CD4-positive, alpha-beta memory T cell (primary cell): Measurements from ENCODE around the gene SGTA. TPM values are rescaled to one million over a fixed set of nuclear protein-coding genes. Genes with fewer than 3 reads are reported as not detected.

Experiments
- CTCF ChIA-PET: fragments of 350-600 bp; sonication (Branson Sonifier 250); formaldehyde crosslinking; loops from one replicate; lab custom pipeline; 2021; ENCODE audit warnings: inconsistent platforms; ENCODE audit not compliant: partially characterized antibody; lab: Charles Lee
- POLR2A ChIA-PET: fragments of 350-600 bp; sonication (Branson Sonifier 250); formaldehyde crosslinking; loops from one replicate; lab custom pipeline; 2021; ENCODE audit not compliant: partially characterized antibody; lab: Charles Lee
- DNase-seq, 5 donors: peaks; one replicate each; pipeline versions ENCODE4 v3.0.0 to v3.0.0-alpha.2; 2020 to 2022; ENCODE audit warnings: mixed read lengths in 1 of 5
- H3K27ac ChIP-seq: one replicate; pipeline ENCODE4 v1.7.0; 2013; ENCODE audit warnings: low read depth, low read length
- H3K27me3 ChIP-seq: 2 replicates; pipeline ENCODE4 v1.7.0; 2013; ENCODE audit warnings: mild to moderate bottlenecking, low read length, moderate library complexity; ENCODE audit not compliant: insufficient read depth
- H3K36me3 ChIP-seq: 2 replicates; pipeline ENCODE4 v1.7.0; 2013; ENCODE audit warnings: mild to moderate bottlenecking, low read length, moderate library complexity; ENCODE audit not compliant: insufficient read depth
- H3K4me1 ChIP-seq: 2 replicates; pipeline ENCODE4 v1.7.0; 2013; ENCODE audit warnings: mild to moderate bottlenecking, low read length, moderate library complexity; ENCODE audit not compliant: insufficient read depth
- H3K4me3 ChIP-seq, 2 donors: one replicate each; pipeline ENCODE4 v1.7.0; 2013; ENCODE audit warnings: low read length in 2 of 2, mild to moderate bottlenecking in 1 of 2
- H3K9me3 ChIP-seq, 2 donors: one replicate each; pipeline ENCODE4 v1.7.0; 2013; ENCODE audit warnings: low read length in 2 of 2, control low read depth in 1 of 2; ENCODE audit not compliant: control insufficient read depth in 1 of 2
- H3K27ac Mint-ChIP-seq, 7 donors: one replicate each; pipeline ENCODE4 v1.8.0; 2020 to 2021; ENCODE audit warnings: mixed read lengths in 7 of 7, mild to moderate bottlenecking in 6 of 7, inconsistent platforms in 3 of 7, moderate library complexity in 3 of 7
- H3K27me3 Mint-ChIP-seq, 2 donors: one replicate each; pipeline ENCODE4 v1.8.0; 2020 to 2021; ENCODE audit warnings: mixed read lengths in 2 of 2
- H3K36me3 Mint-ChIP-seq, 2 donors: one replicate each; pipeline ENCODE4 v1.8.0; 2020 to 2021; ENCODE audit warnings: mixed read lengths in 2 of 2, inconsistent platforms in 1 of 2, mild to moderate bottlenecking in 1 of 2
- H3K4me1 Mint-ChIP-seq, 4 donors: one replicate each; pipeline ENCODE4 v1.8.0; 2020 to 2021; ENCODE audit warnings: mixed read lengths in 4 of 4, mild to moderate bottlenecking in 1 of 4
- H3K4me3 Mint-ChIP-seq, 8 donors: one replicate each; pipeline ENCODE4 v1.8.0; 2020 to 2021; ENCODE audit warnings: mixed read lengths in 8 of 8, mild to moderate bottlenecking in 7 of 8, moderate library complexity in 6 of 8, inconsistent platforms in 3 of 8
- H3K9me3 Mint-ChIP-seq, 8 donors: one replicate each; pipeline ENCODE4 v1.8.0; 2020 to 2021; ENCODE audit warnings: mixed read lengths in 8 of 8, mild to moderate bottlenecking in 5 of 8, inconsistent platforms in 3 of 8, moderate library complexity in 1 of 8
- intact Hi-C: fragments of 100-400 bp; cut with micrococcal nuclease; formaldehyde crosslinking; loops from one replicate; pipeline ENCODE4 v1.15.1; 2023
- polyA plus RNA-seq, 2 donors: library from polyadenylated mRNA; unstranded; fragments of 300-500 nt; fragmentation: Illumina TruSeq; gene quantifications; one replicate each; pipeline ENCODE4 v1.2.3, GENCODE V29; 2021
- total RNA-seq, 2 experiments: library from RNA; stranded (reverse); gene quantifications; one replicate each; pipeline ENCODE4 v1.2.3, GENCODE V29; 2021

The SGTA gene
- total and polyA plus RNA-seq, 4 experiments from 2014 or later, result 27.7 to 37.8 (median 36.0) TPM

DNA sequence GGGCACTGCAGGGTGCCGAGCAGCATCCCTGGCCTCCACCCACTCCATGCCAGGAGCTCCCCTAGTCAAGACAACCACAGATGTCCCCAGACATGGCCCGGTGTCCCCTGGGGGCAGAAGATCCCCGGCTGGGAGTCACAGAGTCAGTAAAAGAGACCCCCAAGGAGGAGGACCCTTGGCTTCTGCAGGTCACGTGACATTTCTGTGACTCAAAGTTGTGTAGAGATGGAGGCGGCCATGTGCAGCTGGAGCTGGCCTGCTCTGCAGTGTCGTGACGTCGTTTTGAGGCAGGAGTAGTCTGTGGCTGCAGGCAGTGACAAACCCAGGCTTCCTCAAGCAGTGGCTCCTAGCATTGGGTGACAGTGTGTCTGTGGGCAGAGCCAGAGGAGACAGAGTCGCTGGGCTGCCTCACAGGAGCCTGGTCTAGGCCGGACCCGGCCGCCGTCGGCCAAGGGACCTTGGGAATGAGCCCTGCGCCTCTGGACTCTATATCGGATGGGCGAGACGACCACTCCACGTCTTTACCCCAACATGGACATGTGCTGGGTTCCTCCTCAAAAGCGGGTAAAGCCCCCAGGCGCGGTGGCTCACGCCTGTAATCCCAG lies 54.2 kb downstream of the SGTA start:
- CTCF ChIA-PET, result no interaction called here
- H3K27ac Mint-ChIP-seq, result peak overlapping the region in 1 of 7 donors; percentile 46

DNA sequence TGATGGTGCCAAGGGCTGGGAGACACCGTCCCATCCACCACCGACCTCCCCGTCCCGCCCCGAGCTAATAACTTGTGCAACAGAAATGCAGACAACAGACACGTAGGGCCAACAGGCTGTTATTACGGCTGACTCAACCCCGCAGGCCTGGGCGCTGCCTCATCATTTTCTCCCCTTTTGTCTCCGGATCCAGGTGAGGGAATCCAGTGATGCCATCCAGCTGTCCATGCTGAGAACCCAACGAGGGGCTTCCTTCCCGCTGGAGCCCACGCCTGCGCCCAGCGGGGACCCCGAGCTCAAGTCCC lies 55.5 kb downstream of the SGTA start:
- no peaks in the 10 kb centered on the region for H3K27me3 ChIP-seq
- no peaks in the 10 kb centered on the region for H3K36me3 ChIP-seq
- POLR2A ChIA-PET, result no interaction called here
- no peak overlapping the region for H3K4me3 ChIP-seq
- Mint-ChIP-seq H3K4me1 (peaks cover 0 to 1% (median under 1%) of the 10 kb centered on the region in 4 donors), H3K36me3 (no peaks in the 10 kb centered on the region), H3K4me3 (no peak overlapping the region), H3K27me3 (peaks cover 6 to 8% of the 10 kb centered on the region in 2 donors), H3K9me3 (no peaks in the 10 kb centered on the region), H3K27ac (no peak overlapping the region)
- H3K9me3 ChIP-seq, result no peaks in the 10 kb centered on the region
- no peak overlapping the region for H3K27ac ChIP-seq
- intact Hi-C loops, result no loop called here
- no peaks in the 10 kb centered on the region for H3K4me1 ChIP-seq
- CTCF ChIA-PET, result interaction anchor here (1.1 kb wide), 1 partner anchor 22 kb away, joined by 4 read pairs; no protein-coding TSS in a partner anchor
- DNase-seq, result no peak

More for the DNA sequence above, 54.2 kb downstream of the SGTA start:
- H3K27me3 ChIP-seq, result no peaks in the 10 kb centered on the region
- no peak overlapping the region for H3K4me3 Mint-ChIP-seq
- DNase-seq, result no peak
- no peaks in the 10 kb centered on the region for H3K9me3 Mint-ChIP-seq
- intact Hi-C loops, result no loop called here
- peaks cover 0 to 1% (median under 1%) of the 10 kb centered on the region in 4 donors for H3K4me1 Mint-ChIP-seq
- H3K4me1 ChIP-seq, result no peaks in the 10 kb centered on the region
- H3K27me3 Mint-ChIP-seq, result peaks cover 6 to 8% of the 10 kb centered on the region in 2 donors
- H3K27ac ChIP-seq, result no peak overlapping the region
- no peaks in the 10 kb centered on the region for H3K36me3 ChIP-seq
- POLR2A ChIA-PET, result no interaction called here
- H3K36me3 Mint-ChIP-seq, result peaks cover under 1 to 5% of the 10 kb centered on the region in 2 donors
- no peaks in the 10 kb centered on the region for H3K9me3 ChIP-seq
- H3K4me3 ChIP-seq, result no peak overlapping the region

DNA sequence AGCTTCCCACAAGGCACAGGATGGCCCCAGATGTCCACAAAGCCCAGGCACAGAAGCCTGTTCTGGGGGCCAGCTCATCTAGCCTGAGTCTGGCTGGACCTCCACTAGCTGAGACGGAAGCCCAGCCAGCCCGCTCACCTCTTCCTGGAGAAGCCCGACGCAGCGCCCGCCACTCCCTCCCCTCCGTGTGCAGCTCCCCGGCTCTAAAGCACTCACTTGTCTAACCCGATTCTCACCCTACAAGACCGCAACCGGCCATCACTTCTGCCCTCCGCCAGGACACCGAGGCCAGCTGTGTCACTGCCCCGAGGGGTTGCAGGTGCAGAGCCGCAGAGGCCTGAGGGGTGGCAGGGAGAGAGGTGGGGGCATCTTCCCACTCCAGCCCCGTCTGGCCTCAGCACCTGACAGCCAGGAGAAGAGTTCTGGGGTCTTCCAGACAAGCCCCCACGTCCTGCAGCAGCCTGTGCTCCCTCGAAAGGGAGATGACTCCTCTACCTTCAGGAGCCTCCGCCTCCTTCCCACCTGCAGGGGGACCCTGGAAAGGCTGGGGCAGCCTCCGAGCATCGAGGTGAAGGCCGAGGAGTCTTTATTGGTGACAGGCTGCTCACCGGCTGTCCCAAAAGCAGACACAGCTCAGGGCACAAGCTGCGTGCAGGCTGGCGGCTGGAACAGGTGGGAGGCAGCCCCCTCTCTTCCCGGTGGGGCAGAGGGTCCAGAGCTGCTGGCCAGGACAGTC lies 56.0 kb downstream of the SGTA start:
- no peaks in the 10 kb centered on the region for H3K9me3 ChIP-seq
- Mint-ChIP-seq H3K36me3 (no peaks in the 10 kb centered on the region), H3K4me1 (peaks cover 0 to 1% (median under 1%) of the 10 kb centered on the region in 4 donors), H3K9me3 (no peaks in the 10 kb centered on the region), H3K27ac (no peak overlapping the region), H3K4me3 (peak overlapping the region in 1 of 8 donors; percentile 45), H3K27me3 (peaks cover 8 to 9% of the 10 kb centered on the region in 2 donors)
- no peaks in the 10 kb centered on the region for H3K36me3 ChIP-seq
- intact Hi-C loops, result no loop called here
- ChIA-PET CTCF (interaction anchor here (1.1 kb wide), 1 partner anchor 23 kb away, joined by 4 read pairs; no protein-coding TSS in a partner anchor), POLR2A (no interaction called here)
- DNase-seq, result no peak
- no peak overlapping the region for H3K4me3 ChIP-seq
- H3K4me1 ChIP-seq, result no peaks in the 10 kb centered on the region
- H3K27me3 ChIP-seq, result peaks cover 1% of the 10 kb centered on the region
- no peak overlapping the region for H3K27ac ChIP-seq

DNA sequence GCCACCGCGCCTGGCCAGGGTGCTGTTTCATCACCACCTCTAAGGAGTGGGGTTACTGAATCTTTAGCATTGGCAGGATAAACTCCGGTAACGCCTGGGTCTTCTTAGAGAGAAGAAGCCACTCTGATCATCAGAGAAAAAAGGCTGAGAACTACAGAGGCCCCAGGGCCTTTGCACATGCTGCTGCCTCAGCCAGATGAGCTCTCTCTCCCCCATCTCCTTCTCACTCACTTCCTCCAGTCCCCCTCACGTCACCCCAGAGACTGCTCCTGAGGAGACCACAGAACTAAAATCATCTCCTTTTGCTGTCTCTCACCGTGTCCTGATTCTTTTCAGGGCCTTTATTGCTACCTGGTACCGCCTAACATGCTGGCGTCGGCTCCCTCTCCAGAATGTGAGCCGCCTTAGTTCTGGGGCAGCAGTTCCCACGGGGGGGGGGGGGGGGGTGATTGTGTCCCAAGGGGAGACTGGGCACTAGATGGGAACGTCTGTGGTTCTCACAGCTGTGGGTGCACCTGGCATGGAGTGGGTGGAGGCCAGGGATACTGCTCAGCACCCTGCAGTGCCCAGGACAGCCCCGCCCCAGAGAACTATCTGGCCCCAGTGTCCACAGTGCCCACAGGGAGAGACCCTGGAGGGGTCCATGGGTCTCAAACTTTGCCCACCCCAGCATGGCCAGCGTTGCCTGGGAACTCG lies 56.8 kb downstream of the SGTA start:
- no peaks in the 10 kb centered on the region for H3K9me3 ChIP-seq
- Mint-ChIP-seq H3K4me1 (peaks cover 0 to 4% (median 1%) of the 10 kb centered on the region in 4 donors), H3K9me3 (no peaks in the 10 kb centered on the region), H3K4me3 (no peak overlapping the region), H3K36me3 (no peaks in the 10 kb centered on the region), H3K27ac (no peak overlapping the region), H3K27me3 (peaks cover 10 to 15% of the 10 kb centered on the region in 2 donors)
- no peak overlapping the region for H3K4me3 ChIP-seq
- intact Hi-C loops, result no loop called here
- H3K27me3 ChIP-seq, result peaks cover 5% of the 10 kb centered on the region
- CTCF ChIA-PET, result interaction anchor here (1.1 kb wide), 1 partner anchor 23 kb away, joined by 4 read pairs; no protein-coding TSS in a partner anchor
- DNase-seq, result no peak
- H3K4me1 ChIP-seq, result no peaks in the 10 kb centered on the region
- no peak overlapping the region for H3K27ac ChIP-seq
- H3K36me3 ChIP-seq, result no peaks in the 10 kb centered on the region
- POLR2A ChIA-PET, result no interaction called here

DNA sequence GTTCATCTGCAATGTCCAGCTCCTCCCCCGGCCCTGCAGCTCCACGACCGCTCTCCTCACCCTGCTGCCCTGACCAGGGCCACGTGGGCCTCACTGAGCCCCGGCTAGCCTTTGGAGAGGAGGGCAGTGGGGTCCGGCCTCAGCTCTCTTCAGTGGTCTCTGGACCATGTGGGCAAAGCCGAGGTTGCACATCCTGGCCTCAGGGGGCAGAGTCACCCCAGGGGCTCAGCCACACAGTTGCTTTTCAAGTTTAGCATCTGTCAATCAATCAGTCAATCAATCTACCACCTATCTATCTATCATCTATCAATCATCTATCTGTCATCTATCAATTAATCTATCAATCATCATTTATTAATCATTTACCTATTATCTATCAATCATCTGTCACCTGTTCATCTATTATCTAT lies 58.9 kb downstream of the SGTA start:
- Mint-ChIP-seq H3K4me3 (peak overlapping the region in 1 of 8 donors; percentile 15), H3K27ac (no peak overlapping the region), H3K27me3 (peaks cover 16 to 18% of the 10 kb centered on the region in 2 donors), H3K36me3 (no peaks in the 10 kb centered on the region), H3K9me3 (no peaks in the 10 kb centered on the region), H3K4me1 (peaks cover 1 to 10% (median 4%) of the 10 kb centered on the region in 4 donors)
- ChIA-PET POLR2A (no interaction called here), CTCF (no interaction called here)
- no peak overlapping the region for H3K27ac ChIP-seq
- H3K9me3 ChIP-seq, result no peaks in the 10 kb centered on the region
- intact Hi-C loops, result no loop called here
- peaks cover 5% of the 10 kb centered on the region for H3K27me3 ChIP-seq
- H3K4me3 ChIP-seq, result no peak overlapping the region
- H3K36me3 ChIP-seq, result no peaks in the 10 kb centered on the region
- DNase-seq, result no peak
- H3K4me1 ChIP-seq, result no peaks in the 10 kb centered on the region

DNA sequence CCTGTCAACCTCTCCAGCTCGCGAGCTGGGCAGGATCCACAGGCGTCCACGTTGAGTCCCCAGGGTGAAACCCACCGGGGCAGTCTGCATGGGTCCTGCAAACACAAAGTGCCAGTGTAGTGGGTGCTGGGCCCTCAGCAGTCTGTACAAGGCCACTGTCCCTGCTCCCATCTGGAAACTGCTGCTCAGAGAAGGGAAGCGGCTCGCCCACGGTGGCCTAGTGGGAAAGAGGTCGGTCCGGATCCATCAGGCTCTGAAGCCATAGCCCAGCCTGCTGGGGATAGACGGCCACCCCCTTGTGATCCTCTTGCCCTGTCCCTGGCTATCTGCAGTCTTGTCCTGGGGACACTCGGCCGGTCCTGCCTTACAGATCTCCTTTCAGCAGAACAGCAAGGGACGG lies 59.3 kb downstream of the SGTA start:
- CTCF ChIA-PET, result no interaction called here
- H3K36me3 ChIP-seq, result no peaks in the 10 kb centered on the region
- peaks cover 5% of the 10 kb centered on the region for H3K27me3 ChIP-seq
- H3K27me3 Mint-ChIP-seq, result peaks cover 16 to 18% of the 10 kb centered on the region in 2 donors
- POLR2A ChIA-PET, result no interaction called here
- no peak for DNase-seq
- no peaks in the 10 kb centered on the region for H3K4me1 ChIP-seq
- H3K27ac Mint-ChIP-seq, result no peak overlapping the region
- H3K36me3 Mint-ChIP-seq, result no peaks in the 10 kb centered on the region
- no peak overlapping the region for H3K4me3 Mint-ChIP-seq
- H3K4me1 Mint-ChIP-seq, result peaks cover 1 to 10% (median 4%) of the 10 kb centered on the region in 4 donors
- intact Hi-C loops, result no loop called here
- H3K4me3 ChIP-seq, result no peak overlapping the region
- no peak overlapping the region for H3K27ac ChIP-seq
- H3K9me3 Mint-ChIP-seq, result no peaks in the 10 kb centered on the region
- no peaks in the 10 kb centered on the region for H3K9me3 ChIP-seq

DNA sequence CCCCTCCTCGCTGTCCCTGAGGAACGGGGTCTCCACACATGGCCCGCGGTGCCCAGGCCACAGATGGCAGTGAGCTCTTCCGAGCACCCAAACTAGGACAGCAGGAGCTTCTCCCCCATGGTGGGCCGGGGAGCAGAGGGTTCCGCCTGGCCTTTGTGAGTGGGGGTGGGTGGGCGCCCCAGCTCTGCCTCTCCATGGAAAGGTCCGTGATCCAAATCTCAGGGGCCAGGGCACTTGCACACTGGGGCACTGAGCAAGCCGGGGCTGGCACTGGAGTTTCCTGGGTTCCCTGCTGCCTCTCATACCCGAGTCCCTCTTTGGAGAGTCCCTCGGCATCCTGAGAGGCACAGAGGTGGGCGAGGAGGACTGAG lies 59.7 kb downstream of the SGTA start:
- intact Hi-C loops, result no loop called here
- POLR2A ChIA-PET, result no interaction called here
- Histone ChIP-seq H3K4me1 (no peaks in the 10 kb centered on the region), H3K36me3 (no peaks in the 10 kb centered on the region), H3K4me3 (no peak overlapping the region), H3K9me3 (no peaks in the 10 kb centered on the region), H3K27me3 (peaks cover 5% of the 10 kb centered on the region), H3K27ac (no peak overlapping the region)
- H3K27ac Mint-ChIP-seq, result no peak overlapping the region
- peaks cover 16 to 18% of the 10 kb centered on the region in 2 donors for H3K27me3 Mint-ChIP-seq
- H3K9me3 Mint-ChIP-seq, result no peaks in the 10 kb centered on the region
- no peak for DNase-seq
- peaks cover 1 to 10% (median 4%) of the 10 kb centered on the region in 4 donors for H3K4me1 Mint-ChIP-seq
- CTCF ChIA-PET, result no interaction called here
- H3K4me3 Mint-ChIP-seq, result no peak overlapping the region
- no peaks in the 10 kb centered on the region for H3K36me3 Mint-ChIP-seq
